Uterus (tissue), 4 donors: ENCODE data around the gene CATSPER3. TPM values are rescaled to one million over a fixed set of nuclear protein-coding genes. Genes with fewer than 3 reads are reported as not detected.

Experiments used
- DNase-seq, 2 donors: peaks; one replicate each; pipeline ENCODE4 v3.0.0-alpha.2; 2019 to 2020
- H3K27ac ChIP-seq, 2 donors: fragments of 200-600 bp; sonication (generic); 1 replicate in 1 of 2; 2 replicates in 1 of 2; pipeline ENCODE4 v1.5.1; 2016 to 2018
- H3K27me3 ChIP-seq, 2 donors: fragments of 200-600 bp; sonication (generic); one replicate each; pipeline ENCODE4 v1.5.1; 2018 to 2019; ENCODE audit warnings: control low read depth in 1 of 2
- H3K36me3 ChIP-seq, 2 donors: fragments of 200-600 bp; sonication (generic); one replicate each; pipeline ENCODE4 v1.5.1; 2019; ENCODE audit warnings: control low read depth in 1 of 2
- H3K4me1 ChIP-seq, 2 donors: fragments of 200-600 bp; sonication (generic); one replicate each; pipeline ENCODE4 v1.5.1; 2018 to 2019; ENCODE audit warnings: control low read depth in 1 of 2
- H3K4me3 ChIP-seq, 2 donors: fragments of 200-600 bp; sonication (generic); 1 replicate in 1 of 2; 2 replicates in 1 of 2; pipeline ENCODE4 v1.5.1; 2018 to 2019; ENCODE audit warnings: mild to moderate bottlenecking in 1 of 2
- H3K9me3 ChIP-seq, 2 donors: fragments of 200-600 bp; sonication (generic); one replicate each; pipeline ENCODE4 v1.5.1; 2019; ENCODE audit warnings: control low read depth in 1 of 2
- CTCF ChIP-seq, 4 experiments: fragments of 200-600 bp in 2 of 4; fragments of 450-650 bp in 2 of 4; sonication (generic) in 2 of 4; IDR thresholded peaks; one replicate each; pipeline ENCODE4 v1.5.1; 2016 to 2019; ENCODE audit warnings: antibody characterized with exemption in 4 of 4, mild to moderate bottlenecking in 2 of 4, moderate library complexity in 1 of 4
- POLR2A ChIP-seq, 2 donors: fragments of 450-650 bp; IDR thresholded peaks; one replicate each; pipeline ENCODE4 v1.6.1; 2016; ENCODE audit warnings: antibody characterized with exemption in 2 of 2, mild to moderate bottlenecking in 1 of 2, moderate library complexity in 1 of 2
- intact Hi-C: fragments of 100-400 bp; cut with DNase I; formaldehyde crosslinking; loops from one replicate; pipeline ENCODE4 v1.15.1; 2023; ENCODE audit warnings: low total_unique reads
- total RNA-seq, 4 donors: library from RNA; depleted of rRNA in 3 of 4; stranded (reverse); fragments of >200 nt in 3 of 4; gene quantifications; one replicate each; pipeline versions ENCODE4 v1.1.0 to v1.2.4, GENCODE V29; 2014 to 2023
- donor health status: DM: yes; HTN: yes; CAD: no.

Gene CATSPER3
- total RNA-seq, 4 donors from 2014 or later, result 0.48 to 2.7 TPM; not detected in 2

- TF ChIP-seq POLR2A (IDR thresholded peaks at IDR 0.05) (no peak), CTCF (IDR thresholded peaks at IDR 0.05) (no peak)
- Histone ChIP-seq H3K27me3 (no peaks in the 10 kb centered on the region), H3K36me3 (no peaks in the 10 kb centered on the region), H3K9me3 (no peaks in the 10 kb centered on the region), H3K4me3 (no peak overlapping the region), H3K27ac (no peak overlapping the region), H3K4me1 (no peaks in the 10 kb centered on the region)
- DNase-seq, result no peak
- intact Hi-C loops, result no loop called here
These were observed 42.2 kb downstream of the CATSPER3 start for GRCh38 chr5:135009736-135010501.

- TF ChIP-seq CTCF (IDR thresholded peaks at IDR 0.05) (no peak), POLR2A (IDR thresholded peaks at IDR 0.05) (no peak)
- Histone ChIP-seq H3K27ac (no peak overlapping the region), H3K36me3 (no peaks in the 10 kb centered on the region), H3K27me3 (no peaks in the 10 kb centered on the region), H3K9me3 (no peaks in the 10 kb centered on the region), H3K4me3 (no peak overlapping the region), H3K4me1 (no peaks in the 10 kb centered on the region)
- DNase-seq, result no peak
- intact Hi-C loops, result no loop called here
These were observed 43.0 kb downstream of the CATSPER3 start for GRCh38 chr5:135010502-135011354.

- H3K4me1 ChIP-seq, result no peaks in the 10 kb centered on the region
- DNase-seq, result no peak
- no peaks in the 10 kb centered on the region for H3K9me3 ChIP-seq
- intact Hi-C loops, result no loop called here
- H3K4me3 ChIP-seq, result no peak overlapping the region
- H3K36me3 ChIP-seq, result no peaks in the 10 kb centered on the region
- no peaks in the 10 kb centered on the region for H3K27me3 ChIP-seq
- H3K27ac ChIP-seq, result no peak overlapping the region
- no peak for TF ChIP-seq POLR2A (IDR thresholded peaks at IDR 0.05)
- TF ChIP-seq CTCF (IDR thresholded peaks at IDR 0.05), result no peak
These were observed 43.8 kb downstream of the CATSPER3 start for GRCh38 chr5:135011355-135012032.

- DNase-seq, result no peak
- Histone ChIP-seq H3K27ac (no peak overlapping the region), H3K27me3 (no peaks in the 10 kb centered on the region), H3K36me3 (no peaks in the 10 kb centered on the region), H3K9me3 (no peaks in the 10 kb centered on the region), H3K4me3 (no peak overlapping the region), H3K4me1 (no peaks in the 10 kb centered on the region)
- intact Hi-C loops, result no loop called here
- TF ChIP-seq CTCF (IDR thresholded peaks at IDR 0.05) (no peak), POLR2A (IDR thresholded peaks at IDR 0.05) (no peak)
These were observed 44.4 kb downstream of the CATSPER3 start for GRCh38 chr5:135012033-135012588.
